GM23338 (cell line): ENCODE results near the gene GSG1L. TPM values are rescaled to one million over a fixed set of nuclear protein-coding genes. Genes with fewer than 3 reads are reported as not detected.

Source experiments
- ATAC-seq: fragments of 200-7000 bp; cut with Tn5 transposase; 3 replicates; pipeline ENCODE4 v1.9.1; 2020
- DNase-seq: peaks from one replicate; pipeline ENCODE4 v3.0.0-alpha.2; 2015; ENCODE audit warnings: low spot score
- H2AFZ ChIP-seq: fragments of 200-600 bp; sonication (generic); 2 replicates; pipeline ENCODE4 v1.8.0; 2016; ENCODE audit warnings: antibody characterized with exemption, mild to moderate bottlenecking, moderate library complexity
- H3F3A ChIP-seq: fragments of 200-600 bp; sonication (generic); replicated peaks from 2 replicates; pipeline ENCODE4 v1.8.0; 2017; ENCODE audit warnings: antibody characterized with exemption, mixed run types, low read depth
- H3K27ac ChIP-seq: fragments of 200-600 bp; sonication (generic); 2 replicates; pipeline ENCODE4 v1.6.1; 2016; ENCODE audit warnings: low read depth
- H3K27me3 ChIP-seq: fragments of 200-600 bp; sonication (generic); 2 replicates; pipeline ENCODE4 v1.8.0; 2016; ENCODE audit warnings: mild to moderate bottlenecking, mixed run types, moderate library complexity; ENCODE audit not compliant: insufficient read depth
- H3K36me3 ChIP-seq: fragments of 200-600 bp; sonication (generic); 2 replicates; pipeline ENCODE4 v1.8.0; 2016; ENCODE audit warnings: mild to moderate bottlenecking; ENCODE audit not compliant: insufficient read depth
- H3K4me1 ChIP-seq: fragments of 200-600 bp; sonication (generic); 2 replicates; pipeline ENCODE4 v1.8.0; 2016; ENCODE audit warnings: mild to moderate bottlenecking, moderate library complexity; ENCODE audit not compliant: insufficient read depth
- H3K4me2 ChIP-seq: fragments of 200-600 bp; sonication (generic); 2 replicates; pipeline ENCODE4 v1.7.1; 2017; ENCODE audit warnings: mixed run types
- H3K4me3 ChIP-seq: fragments of 200-600 bp; sonication (generic); 2 replicates; pipeline ENCODE4 v1.6.1; 2016; ENCODE audit warnings: mixed run types
- H3K79me2 ChIP-seq: fragments of 200-600 bp; sonication (generic); replicated peaks from 2 replicates; pipeline ENCODE4 v1.8.0; 2017; ENCODE audit warnings: mild to moderate bottlenecking; ENCODE audit not compliant: insufficient read depth
- H3K9me2 ChIP-seq: fragments of 200-600 bp; sonication (generic); 2 replicates; pipeline ENCODE4 v1.8.0; 2017; ENCODE audit not compliant: insufficient read depth
- H4K20me1 ChIP-seq: fragments of 200-600 bp; sonication (generic); replicated peaks from 2 replicates; pipeline ENCODE4 v1.8.0; 2017; ENCODE audit warnings: mild to moderate bottlenecking; ENCODE audit not compliant: insufficient read depth
- H3K27ac Mint-ChIP-seq: 2 replicates; pipeline ENCODE4 v1.8.0; 2020; ENCODE audit warnings: inconsistent platforms, mild to moderate bottlenecking, moderate library complexity, mixed read lengths
- H3K27me3 Mint-ChIP-seq: 3 replicates; pipeline ENCODE4 v1.8.0; 2022; ENCODE audit warnings: low read depth, mild to moderate bottlenecking, moderate library complexity, mixed read lengths, inconsistent platforms; ENCODE audit not compliant: insufficient read depth, poor library complexity
- H3K36me3 Mint-ChIP-seq: 3 replicates; pipeline ENCODE4 v1.8.0; 2021; ENCODE audit warnings: low read depth, mild to moderate bottlenecking, inconsistent platforms, moderate library complexity, mixed read lengths
- H3K4me1 Mint-ChIP-seq: 3 replicates; pipeline ENCODE4 v1.8.0; 2020; ENCODE audit warnings: mild to moderate bottlenecking, inconsistent platforms, mixed read lengths
- H3K4me3 Mint-ChIP-seq: 3 replicates; pipeline ENCODE4 v1.8.0; 2021; ENCODE audit warnings: moderate library complexity, mild to moderate bottlenecking, inconsistent platforms, mixed read lengths
- H3K9me3 Mint-ChIP-seq: 3 replicates; pipeline ENCODE4 v1.8.0; 2020; ENCODE audit warnings: moderate library complexity, mild to moderate bottlenecking, inconsistent platforms, mixed read lengths
- CREB1 ChIP-seq: fragments of 250-450 bp; sonication (Bioruptor Pico); IDR thresholded peaks from 2 replicates; pipeline ENCODE4 v1.5.0; 2020; ENCODE audit warnings: low read depth, mild to moderate bottlenecking, moderate library complexity
- ETS1 ChIP-seq: IDR thresholded peaks from 2 replicates; pipeline ENCODE4 v1.6.1; 2016; ENCODE audit warnings: antibody characterized with exemption
- EZH2 ChIP-seq: fragments of 200-600 bp; sonication (generic); IDR thresholded peaks from one replicate; pipeline ENCODE4 v1.8.0; 2017; ENCODE audit warnings: antibody characterized with exemption, mild to moderate bottlenecking, low read depth; ENCODE audit not compliant: unreplicated experiment
- EZH2phosphoT487 ChIP-seq: fragments of 200-600 bp; sonication (generic); IDR thresholded peaks from one replicate; pipeline ENCODE4 v1.8.1; 2018; ENCODE audit warnings: antibody characterized with exemption; ENCODE audit not compliant: unreplicated experiment
- JUNB ChIP-seq: IDR thresholded peaks from one replicate; pipeline ENCODE4 v1.6.1; 2016; ENCODE audit warnings: antibody characterized with exemption; ENCODE audit not compliant: unreplicated experiment
- NANOG ChIP-seq: IDR thresholded peaks from 2 replicates; pipeline ENCODE4 v1.6.1; 2016; ENCODE audit warnings: antibody characterized with exemption, borderline replicate concordance
- POLR2AphosphoS5 ChIP-seq: IDR thresholded peaks from 2 replicates; pipeline ENCODE4 v1.6.1; 2016; ENCODE audit warnings: antibody characterized with exemption, low read depth
- STAT1 ChIP-seq: IDR thresholded peaks from one replicate; pipeline ENCODE4 v1.6.1; 2016; ENCODE audit warnings: antibody characterized with exemption; ENCODE audit not compliant: unreplicated experiment
- ZNF114 ChIP-seq: fragments of 250-450 bp; sonication (Bioruptor Pico); IDR thresholded peaks from 2 replicates; pipeline ENCODE4 v1.5.0; 2020; ENCODE audit warnings: mild to moderate bottlenecking, moderate library complexity
- ZNF331 ChIP-seq: fragments of 250-450 bp; sonication (Bioruptor Pico); IDR thresholded peaks from 2 replicates; pipeline ENCODE4 v1.5.0; 2020; ENCODE audit warnings: low read depth, mild to moderate bottlenecking, moderate library complexity
- ZNF462 ChIP-seq: fragments of 250-450 bp; sonication (Bioruptor Pico); IDR thresholded peaks from 2 replicates; pipeline ENCODE4 v1.5.0; 2020; ENCODE audit warnings: mild to moderate bottlenecking, moderate library complexity
- polyA plus RNA-seq: library from polyadenylated mRNA; unstranded; fragments of >200 nt; fragmentation: Nextera tagmentation; extraction: Ambion mirVana; gene quantifications from 2 replicates; pipeline ENCODE4 v1.2.1, GENCODE V29; 2016
- total RNA-seq: library from RNA; depleted of rRNA; stranded (reverse); fragments of >200 nt; shearing (Covaris generic); gene quantifications from 2 replicates; pipeline ENCODE4 v1.2.3, GENCODE V29; 2014
- TF ChIP-seq, protein P1 (sequence below), 2 experiments: fragments of 200-600 bp in 1 of 2; sonication (generic) in 1 of 2; conservative IDR thresholded peaks; 2 replicates each; pipeline versions ENCODE4 v1.5.1 to v1.6.1; 2016 to 2017; ENCODE audit warnings: antibody characterized with exemption in 2 of 2, low read depth in 2 of 2, mild to moderate bottlenecking in 2 of 2, moderate library complexity in 1 of 2
- TF ChIP-seq, protein P2 (sequence below): IDR thresholded peaks from one replicate; pipeline ENCODE4 v1.6.1; 2018; ENCODE audit warnings: antibody characterized with exemption; ENCODE audit not compliant: unreplicated experiment

GSG1L gene
- total and polyA plus RNA-seq, 2 experiments from 2014 or later, result 0.36 to 0.63 TPM

- Histone ChIP-seq H3K79me2 (no peaks in the 10 kb centered on the region), H3K9me2 (peaks cover 5% of the 10 kb centered on the region; the same call in 1 of the 2 replicates), H3K27me3 (no peaks in the 10 kb centered on the region), H4K20me1 (no peaks in the 10 kb centered on the region), H3K4me2 (no peak overlapping the region), H3K27ac (no peak overlapping the region), H3K36me3 (no peaks in the 10 kb centered on the region; the same call in 1 of the 2 replicates), H3K4me1 (no peaks in the 10 kb centered on the region), H2AFZ (no peak overlapping the region), H3F3A (no peaks in the 10 kb centered on the region), H3K4me3 (no peak overlapping the region)
- Mint-ChIP-seq H3K27me3 (peaks cover 6% of the 10 kb centered on the region), H3K36me3 (no peaks in the 10 kb centered on the region; the same call in 2 of the 3 replicates), H3K4me3 (no peak overlapping the region), H3K4me1 (no peaks in the 10 kb centered on the region; the same call in 2 of the 3 replicates), H3K9me3 (peaks cover 30% of the 10 kb centered on the region), H3K27ac (no peak overlapping the region)
- DNase-seq, result no peak
- ATAC-seq, result no peak
- TF ChIP-seq ETS1, result no peak
- TF ChIP-seq CREB1 (CRISPR knock-in tag), result no peak
- no peak for TF ChIP-seq EZH2
- TF ChIP-seq NANOG, result no peak
- TF ChIP-seq ZNF462 (CRISPR knock-in tag), result no peak
- TF ChIP-seq, protein P1, sequence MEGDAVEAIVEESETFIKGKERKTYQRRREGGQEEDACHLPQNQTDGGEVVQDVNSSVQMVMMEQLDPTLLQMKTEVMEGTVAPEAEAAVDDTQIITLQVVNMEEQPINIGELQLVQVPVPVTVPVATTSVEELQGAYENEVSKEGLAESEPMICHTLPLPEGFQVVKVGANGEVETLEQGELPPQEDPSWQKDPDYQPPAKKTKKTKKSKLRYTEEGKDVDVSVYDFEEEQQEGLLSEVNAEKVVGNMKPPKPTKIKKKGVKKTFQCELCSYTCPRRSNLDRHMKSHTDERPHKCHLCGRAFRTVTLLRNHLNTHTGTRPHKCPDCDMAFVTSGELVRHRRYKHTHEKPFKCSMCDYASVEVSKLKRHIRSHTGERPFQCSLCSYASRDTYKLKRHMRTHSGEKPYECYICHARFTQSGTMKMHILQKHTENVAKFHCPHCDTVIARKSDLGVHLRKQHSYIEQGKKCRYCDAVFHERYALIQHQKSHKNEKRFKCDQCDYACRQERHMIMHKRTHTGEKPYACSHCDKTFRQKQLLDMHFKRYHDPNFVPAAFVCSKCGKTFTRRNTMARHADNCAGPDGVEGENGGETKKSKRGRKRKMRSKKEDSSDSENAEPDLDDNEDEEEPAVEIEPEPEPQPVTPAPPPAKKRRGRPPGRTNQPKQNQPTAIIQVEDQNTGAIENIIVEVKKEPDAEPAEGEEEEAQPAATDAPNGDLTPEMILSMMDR (conservative IDR thresholded peaks at IDR 0.05; ENCODE audit: low read depth in 2 of 2), result no peak
- no peak for TF ChIP-seq JUNB
- no peak for TF ChIP-seq ZNF114
- TF ChIP-seq ZNF331 (CRISPR knock-in tag), result no peak
- TF ChIP-seq EZH2phosphoT487, result no peak
- TF ChIP-seq STAT1, result no peak
- TF ChIP-seq, protein P2, sequence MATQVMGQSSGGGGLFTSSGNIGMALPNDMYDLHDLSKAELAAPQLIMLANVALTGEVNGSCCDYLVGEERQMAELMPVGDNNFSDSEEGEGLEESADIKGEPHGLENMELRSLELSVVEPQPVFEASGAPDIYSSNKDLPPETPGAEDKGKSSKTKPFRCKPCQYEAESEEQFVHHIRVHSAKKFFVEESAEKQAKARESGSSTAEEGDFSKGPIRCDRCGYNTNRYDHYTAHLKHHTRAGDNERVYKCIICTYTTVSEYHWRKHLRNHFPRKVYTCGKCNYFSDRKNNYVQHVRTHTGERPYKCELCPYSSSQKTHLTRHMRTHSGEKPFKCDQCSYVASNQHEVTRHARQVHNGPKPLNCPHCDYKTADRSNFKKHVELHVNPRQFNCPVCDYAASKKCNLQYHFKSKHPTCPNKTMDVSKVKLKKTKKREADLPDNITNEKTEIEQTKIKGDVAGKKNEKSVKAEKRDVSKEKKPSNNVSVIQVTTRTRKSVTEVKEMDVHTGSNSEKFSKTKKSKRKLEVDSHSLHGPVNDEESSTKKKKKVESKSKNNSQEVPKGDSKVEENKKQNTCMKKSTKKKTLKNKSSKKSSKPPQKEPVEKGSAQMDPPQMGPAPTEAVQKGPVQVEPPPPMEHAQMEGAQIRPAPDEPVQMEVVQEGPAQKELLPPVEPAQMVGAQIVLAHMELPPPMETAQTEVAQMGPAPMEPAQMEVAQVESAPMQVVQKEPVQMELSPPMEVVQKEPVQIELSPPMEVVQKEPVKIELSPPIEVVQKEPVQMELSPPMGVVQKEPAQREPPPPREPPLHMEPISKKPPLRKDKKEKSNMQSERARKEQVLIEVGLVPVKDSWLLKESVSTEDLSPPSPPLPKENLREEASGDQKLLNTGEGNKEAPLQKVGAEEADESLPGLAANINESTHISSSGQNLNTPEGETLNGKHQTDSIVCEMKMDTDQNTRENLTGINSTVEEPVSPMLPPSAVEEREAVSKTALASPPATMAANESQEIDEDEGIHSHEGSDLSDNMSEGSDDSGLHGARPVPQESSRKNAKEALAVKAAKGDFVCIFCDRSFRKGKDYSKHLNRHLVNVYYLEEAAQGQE, result no peak
- TF ChIP-seq POLR2AphosphoS5, result no peak
These were observed 200.1 kb downstream of the GSG1L start for GRCh38 chr16:27863377-27863776.
